DMS 273 (cell line): Measurements from ENCODE around the gene PDE4B.
A peak's percentile ranks its signal among the peaks of the same experiment; 100 is the strongest.

Source experiments
- DNase-seq: peaks from one replicate; lab custom pipeline; 2025; ENCODE audit not compliant: unreplicated experiment; lab: John Stamatoyannopoulos, UW

The PDE4B gene

GRCh38 chr1:66275601-66276023 lies 482.9 kb downstream of the PDE4B start:
- DNase-seq, result no peak

GRCh38 chr1:66276218-66276617 lies 483.5 kb downstream of the PDE4B start:
- DNase-seq, result no peak

- DNase-seq, result peak; percentile 55
Observed at GRCh38 chr1:66278260-66279021, 485.7 kb downstream of the PDE4B start.

- DNase-seq, result no peak
Observed at GRCh38 chr1:66281808-66282207, 489.1 kb downstream of the PDE4B start.

- no peak for DNase-seq
Observed at GRCh38 chr1:66282343-66282852, 489.7 kb downstream of the PDE4B start.

GRCh38 chr1:66282891-66283621 lies 490.4 kb downstream of the PDE4B start:
- no peak for DNase-seq

- no peak for DNase-seq
Observed at GRCh38 chr1:66283622-66284041, 490.9 kb downstream of the PDE4B start.

GRCh38 chr1:66284746-66285145 lies 492.1 kb downstream of the PDE4B start:
- no peak for DNase-seq

GRCh38 chr1:66285618-66286270 lies 493.0 kb downstream of the PDE4B start:
- DNase-seq, result no peak

- DNase-seq, result no peak
Observed at GRCh38 chr1:66286307-66286706, 493.6 kb downstream of the PDE4B start.

GRCh38 chr1:66288048-66288447 lies 495.4 kb downstream of the PDE4B start:
- DNase-seq, result no peak

GRCh38 chr1:66290761-66291530 lies 498.3 kb downstream of the PDE4B start:
- DNase-seq, result no peak

GRCh38 chr1:66291531-66291864 lies 498.8 kb downstream of the PDE4B start:
- no peak for DNase-seq

- no peak for DNase-seq
Observed at GRCh38 chr1:66292305-66292704, 499.6 kb downstream of the PDE4B start.

- no peak for DNase-seq
Observed at GRCh38 chr1:66292944-66293343, 500.2 kb downstream of the PDE4B start.

- DNase-seq, result no peak
Observed at GRCh38 chr1:66294707-66295370, 502.1 kb downstream of the PDE4B start.

GRCh38 chr1:66295803-66296202 lies 503.1 kb downstream of the PDE4B start:
- DNase-seq, result no peak

- DNase-seq, result no peak
Observed at GRCh38 chr1:66296370-66296769, 503.7 kb downstream of the PDE4B start.

GRCh38 chr1:66296951-66297350 lies 504.3 kb downstream of the PDE4B start:
- DNase-seq, result no peak

GRCh38 chr1:66298464-66298863 lies 505.8 kb downstream of the PDE4B start:
- no peak for DNase-seq
